ENCODE measurements around the gene SDSL. TPM values are rescaled to one million over a fixed set of nuclear protein-coding genes. Genes with fewer than 3 reads are reported as not detected.

SDSL gene
- total RNA-seq, 1 donor from 2014 or later = 3.1 TPM

GRCh38 chr12:113473942-113474341 lies 51.8 kb downstream of the SDSL start:
- TF ChIP-seq CTCF (IDR thresholded peaks at IDR 0.05) (no peak), EZH2 (IDR thresholded peaks at IDR 0.05) (no peak), EZH2phosphoT487 (IDR thresholded peaks at IDR 0.05) (no peak)
- peak; percentile 72 for DNase-seq (ENCODE audit: low spot score)
- peaks cover 75% of the 10 kb centered on the region for H3F3A ChIP-seq (ENCODE audit: low read depth)
- H3K4me3 ChIP-seq = peak overlapping the region; percentile 95
- no peak overlapping the region for H2AFZ ChIP-seq (replicated peaks)
- peaks cover 99% of the 10 kb centered on the region for H4K20me1 ChIP-seq (ENCODE audit: low read depth)
- H3K4me1 ChIP-seq = peaks cover 42% of the 10 kb centered on the region
- peak overlapping the region; percentile 93 for H3K4me3 Mint-ChIP-seq
- H3K27me3 ChIP-seq = no peaks in the 10 kb centered on the region
- peak overlapping the region; percentile 28 for H3K9ac ChIP-seq
- no peaks in the 10 kb centered on the region for H3K9me3 ChIP-seq (ENCODE audit: low read depth)
- H3K36me3 ChIP-seq = no peaks in the 10 kb centered on the region
- peak overlapping the region; percentile 99 for H3K4me2 ChIP-seq
- H3K79me2 ChIP-seq (ENCODE audit: low read depth) = peaks cover 100% of the 10 kb centered on the region
- H3K27ac Mint-ChIP-seq = no peak overlapping the region
- H3K4me1 Mint-ChIP-seq = peaks cover 52% of the 10 kb centered on the region
- peaks cover 3% of the 10 kb centered on the region for H3K9me3 Mint-ChIP-seq
- no peaks in the 10 kb centered on the region for H3K36me3 Mint-ChIP-seq
- H3K27me3 Mint-ChIP-seq (ENCODE audit: insufficient read depth, low read depth) = peaks cover 83% of the 10 kb centered on the region
- peak overlapping the region; percentile 80 for H3K27ac ChIP-seq

GRCh38 chr12:113474635-113475436 lies 52.7 kb downstream of the SDSL start:
- Mint-ChIP-seq H3K4me1 (peaks cover 61% of the 10 kb centered on the region), H3K36me3 (no peaks in the 10 kb centered on the region), H3K9me3 (peaks cover 3% of the 10 kb centered on the region), H3K27me3 (ENCODE audit: insufficient read depth, low read depth) (peaks cover 85% of the 10 kb centered on the region), H3K4me3 (peak overlapping the region; percentile 93), H3K27ac (no peak overlapping the region)
- Histone ChIP-seq H3K27me3 (no peaks in the 10 kb centered on the region), H3K4me2 (peak overlapping the region; percentile 99), H3K27ac (peak overlapping the region; percentile 80), H3K9me3 (ENCODE audit: low read depth) (no peaks in the 10 kb centered on the region), H3K4me3 (peak overlapping the region; percentile 95), H3K4me1 (peaks cover 41% of the 10 kb centered on the region), H2AFZ (replicated peaks) (no peak overlapping the region), H3K9ac (peak overlapping the region; percentile 28), H4K20me1 (ENCODE audit: low read depth) (peaks cover 99% of the 10 kb centered on the region), H3K36me3 (no peaks in the 10 kb centered on the region), H3K79me2 (ENCODE audit: low read depth) (peaks cover 100% of the 10 kb centered on the region), H3F3A (ENCODE audit: low read depth) (peaks cover 75% of the 10 kb centered on the region)
- TF ChIP-seq CTCF (IDR thresholded peaks at IDR 0.05) (no peak), EZH2phosphoT487 (IDR thresholded peaks at IDR 0.05) (no peak), EZH2 (IDR thresholded peaks at IDR 0.05) (peak; percentile 8)
- DNase-seq (ENCODE audit: low spot score) = peak; percentile 50

GRCh38 chr12:113475451-113476175 lies 53.4 kb downstream of the SDSL start:
- peaks cover 42% of the 10 kb centered on the region for H3K4me1 ChIP-seq
- TF ChIP-seq EZH2phosphoT487 (IDR thresholded peaks at IDR 0.05) = no peak
- TF ChIP-seq CTCF (IDR thresholded peaks at IDR 0.05) = no peak
- no peak for TF ChIP-seq EZH2 (IDR thresholded peaks at IDR 0.05)

More at GRCh38 chr12:113475451-113476175, 53.4 kb downstream of the SDSL start:
- Histone ChIP-seq H3K27me3 (no peaks in the 10 kb centered on the region), H4K20me1 (ENCODE audit: low read depth) (peaks cover 98% of the 10 kb centered on the region), H3K9ac (peak overlapping the region; percentile 28), H2AFZ (replicated peaks) (no peak overlapping the region), H3K4me2 (peak overlapping the region; percentile 99), H3K36me3 (no peaks in the 10 kb centered on the region), H3K79me2 (ENCODE audit: low read depth) (peaks cover 100% of the 10 kb centered on the region), H3F3A (ENCODE audit: low read depth) (peaks cover 76% of the 10 kb centered on the region), H3K27ac (peak overlapping the region; percentile 80), H3K4me3 (peak overlapping the region; percentile 95), H3K9me3 (ENCODE audit: low read depth) (no peaks in the 10 kb centered on the region)
- no peaks in the 10 kb centered on the region for H3K36me3 Mint-ChIP-seq
- peaks cover 62% of the 10 kb centered on the region for H3K4me1 Mint-ChIP-seq
- H3K4me3 Mint-ChIP-seq = peak overlapping the region; percentile 79
- no peak overlapping the region for H3K27ac Mint-ChIP-seq
- peaks cover 3% of the 10 kb centered on the region for H3K9me3 Mint-ChIP-seq
- H3K27me3 Mint-ChIP-seq (ENCODE audit: insufficient read depth, low read depth) = peaks cover 85% of the 10 kb centered on the region
- peak; percentile 74 for DNase-seq (ENCODE audit: low spot score)

All from neural progenitor cell (in vitro differentiated cells).